Thymus (tissue), 11 donors: Measurements from ENCODE around the gene SH3BP4. TPM values are rescaled to one million over a fixed set of nuclear protein-coding genes. Genes with fewer than 3 reads are reported as not detected.

Experiments
- DNase-seq, 9 donors: peaks; one replicate each; pipeline ENCODE4 v3.0.0-alpha.2; 2013; ENCODE audit warnings: low spot score in 9 of 9, low read depth in 6 of 9, missing footprints in 1 of 9
- H3K27ac ChIP-seq, 2 donors: one replicate each; pipeline ENCODE4 v1.5.1; 2013; ENCODE audit warnings: control low read depth in 1 of 2, low read depth in 1 of 2, low read length in 1 of 2, mild to moderate bottlenecking in 1 of 2, moderate library complexity in 1 of 2
- H3K27me3 ChIP-seq, 2 donors: one replicate each; pipeline ENCODE4 v1.5.1; 2013; ENCODE audit warnings: low read length in 1 of 2; ENCODE audit not compliant: control insufficient read depth in 2 of 2, insufficient read depth in 1 of 2
- H3K36me3 ChIP-seq, 2 donors: one replicate each; pipeline ENCODE4 v1.5.1; 2013; ENCODE audit warnings: low read length in 1 of 2, mild to moderate bottlenecking in 1 of 2, moderate library complexity in 1 of 2; ENCODE audit not compliant: control insufficient read depth in 2 of 2, insufficient read depth in 2 of 2
- H3K4me1 ChIP-seq, 2 donors: one replicate each; pipeline ENCODE4 v1.5.1; 2013; ENCODE audit warnings: low read length in 2 of 2; ENCODE audit not compliant: control insufficient read depth in 2 of 2, insufficient read depth in 2 of 2
- H3K4me3 ChIP-seq, 2 donors: one replicate each; pipeline ENCODE4 v1.5.1; 2013; ENCODE audit warnings: low read length in 2 of 2, control low read depth in 1 of 2, mild to moderate bottlenecking in 1 of 2
- H3K9me3 ChIP-seq, 2 donors: one replicate each; pipeline ENCODE4 v1.5.1; 2013; ENCODE audit warnings: low read length in 1 of 2, mild to moderate bottlenecking in 1 of 2; ENCODE audit not compliant: control insufficient read depth in 2 of 2, insufficient read depth in 1 of 2
- WGBS: extraction: QIAGEN DNeasy Blood & Tissue Kit; methylation state at CpG from one replicate; pipeline ENCODE4 v1.1.7; 2013; 5-methylcytosine and 5-hydroxymethylcytosine counted together
- polyA plus RNA-seq: library from polyadenylated mRNA; stranded (reverse); fragments of 200-250 nt; gene quantifications from one replicate; pipeline ENCODE4 v1.2.3, GENCODE V29; 2013
- total RNA-seq: library from RNA; stranded (reverse); fragments of 120-200 nt; gene quantifications from one replicate; pipeline ENCODE4 v1.2.4, GENCODE V29; 2013
- donor health status: healthy.

The SH3BP4 gene
- total and polyA plus RNA-seq, 2 donors: 6.2 to 12.3 TPM

GRCh38 chr2:234960175-234961088 is 8.6 kb downstream of the SH3BP4 start:
- no peaks in the 10 kb centered on the region for H3K4me1 ChIP-seq
- peaks cover 4 to 5% of the 10 kb centered on the region in 2 donors for H3K27me3 ChIP-seq
- peak overlapping the region in 1 of 2 donors; percentile 30 for H3K27ac ChIP-seq
- H3K9me3 ChIP-seq: peaks cover 0 to 3% of the 10 kb centered on the region in 2 donors
- 67% methylated on average over 13 of the region's 13 CpGs for WGBS
- H3K4me3 ChIP-seq: no peak overlapping the region
- no peaks in the 10 kb centered on the region for H3K36me3 ChIP-seq
- DNase-seq: no peak

GRCh38 chr2:234961784-234962183 is 10.0 kb downstream of the SH3BP4 start:
- Histone ChIP-seq H3K4me1 (no peaks in the 10 kb centered on the region), H3K27me3 (peaks cover 0 to 2% of the 10 kb centered on the region in 2 donors), H3K9me3 (peaks cover 0 to 3% of the 10 kb centered on the region in 2 donors), H3K4me3 (no peak overlapping the region), H3K27ac (no peak overlapping the region), H3K36me3 (no peaks in the 10 kb centered on the region)
- 98% methylated on average over 2 of the region's 2 CpGs for WGBS
- DNase-seq: no peak

- Histone ChIP-seq H3K27ac (no peak overlapping the region), H3K36me3 (no peaks in the 10 kb centered on the region), H3K27me3 (peaks cover 0 to 6% of the 10 kb centered on the region in 2 donors), H3K4me1 (peaks cover 0 to 3% of the 10 kb centered on the region in 2 donors), H3K9me3 (peaks cover 0 to 3% of the 10 kb centered on the region in 2 donors), H3K4me3 (no peak overlapping the region)
- DNase-seq: no peak
- WGBS: 92% methylated on average over 11 of the region's 11 CpGs
Observed at GRCh38 chr2:234963773-234964615, 12.2 kb downstream of the SH3BP4 start.

- H3K4me1 ChIP-seq: peaks cover 0 to 11% of the 10 kb centered on the region in 2 donors
- no peaks in the 10 kb centered on the region for H3K36me3 ChIP-seq
- H3K27ac ChIP-seq: no peak overlapping the region
- H3K4me3 ChIP-seq: no peak overlapping the region
- WGBS: 78% methylated on average over 18 of the region's 18 CpGs
- no peak for DNase-seq
- peaks cover 0 to 3% of the 10 kb centered on the region in 2 donors for H3K9me3 ChIP-seq
- H3K27me3 ChIP-seq: peaks cover 0 to 10% of the 10 kb centered on the region in 2 donors
Observed at GRCh38 chr2:234964631-234965461, 13.0 kb downstream of the SH3BP4 start.

GRCh38 chr2:234966340-234966739 is 14.5 kb downstream of the SH3BP4 start:
- Histone ChIP-seq H3K9me3 (peaks cover 0 to 3% of the 10 kb centered on the region in 2 donors), H3K4me1 (peaks cover 0 to 11% of the 10 kb centered on the region in 2 donors), H3K27me3 (peaks cover 0 to 10% of the 10 kb centered on the region in 2 donors), H3K27ac (no peak overlapping the region), H3K36me3 (no peaks in the 10 kb centered on the region), H3K4me3 (no peak overlapping the region)
- DNase-seq: no peak
- WGBS: 94% methylated on average over 6 of the region's 6 CpGs

GRCh38 chr2:234967201-234967869 is 15.5 kb downstream of the SH3BP4 start:
- DNase-seq: no peak
- 98% methylated on average over 14 of the region's 14 CpGs for WGBS
- H3K4me1 ChIP-seq: peaks cover 0 to 11% of the 10 kb centered on the region in 2 donors
- peaks cover 0 to 10% of the 10 kb centered on the region in 2 donors for H3K27me3 ChIP-seq
- H3K9me3 ChIP-seq: peaks cover 0 to 3% of the 10 kb centered on the region in 2 donors
- no peak overlapping the region for H3K4me3 ChIP-seq
- H3K27ac ChIP-seq: no peak overlapping the region
- H3K36me3 ChIP-seq: no peaks in the 10 kb centered on the region

- WGBS: 96% methylated on average over 5 of the region's 5 CpGs
- peaks cover 0 to 11% of the 10 kb centered on the region in 2 donors for H3K4me1 ChIP-seq
- H3K36me3 ChIP-seq: no peaks in the 10 kb centered on the region
- H3K4me3 ChIP-seq: no peak overlapping the region
- DNase-seq: no peak
- no peak overlapping the region for H3K27ac ChIP-seq
- H3K9me3 ChIP-seq: peaks cover 0 to 3% of the 10 kb centered on the region in 2 donors
- H3K27me3 ChIP-seq: peaks cover 0 to 10% of the 10 kb centered on the region in 2 donors
Observed at GRCh38 chr2:234967870-234968208, 16.0 kb downstream of the SH3BP4 start.

- Histone ChIP-seq H3K36me3 (no peaks in the 10 kb centered on the region), H3K4me3 (no peak overlapping the region), H3K4me1 (peaks cover 0 to 11% of the 10 kb centered on the region in 2 donors), H3K27ac (no peak overlapping the region), H3K27me3 (peaks cover 0 to 10% of the 10 kb centered on the region in 2 donors), H3K9me3 (peaks cover 0 to 3% of the 10 kb centered on the region in 2 donors)
- DNase-seq: no peak
- 63% methylated on average over 14 of the region's 14 CpGs for WGBS
Observed at GRCh38 chr2:234968631-234969305, 17.0 kb downstream of the SH3BP4 start.
